ENCODE results near the gene CCDC148. TPM values are rescaled to one million over a fixed set of nuclear protein-coding genes. Genes with fewer than 3 reads are reported as not detected.

The CCDC148 gene
- total RNA-seq, 3 donors from 2014 or later (not counting 1 experiment from before 2014, with no cell fraction given) = not detected

- Mint-ChIP-seq H3K4me1 (no peaks in the 10 kb centered on the region), H3K4me3 (no peak overlapping the region), H3K27me3 (ENCODE audit: low read depth in 2 of 2) (no peaks in the 10 kb centered on the region), H3K36me3 (no peaks in the 10 kb centered on the region), H3K9me3 (peaks cover 2 to 3% of the 10 kb centered on the region in 2 donors), H3K27ac (no peak overlapping the region)
- H3K4me3 ChIP-seq (ENCODE audit: low read length) = no peak overlapping the region
- intact Hi-C loops (cut with micrococcal nuclease) = no loop called here
- TF ChIP-seq, protein P1, sequence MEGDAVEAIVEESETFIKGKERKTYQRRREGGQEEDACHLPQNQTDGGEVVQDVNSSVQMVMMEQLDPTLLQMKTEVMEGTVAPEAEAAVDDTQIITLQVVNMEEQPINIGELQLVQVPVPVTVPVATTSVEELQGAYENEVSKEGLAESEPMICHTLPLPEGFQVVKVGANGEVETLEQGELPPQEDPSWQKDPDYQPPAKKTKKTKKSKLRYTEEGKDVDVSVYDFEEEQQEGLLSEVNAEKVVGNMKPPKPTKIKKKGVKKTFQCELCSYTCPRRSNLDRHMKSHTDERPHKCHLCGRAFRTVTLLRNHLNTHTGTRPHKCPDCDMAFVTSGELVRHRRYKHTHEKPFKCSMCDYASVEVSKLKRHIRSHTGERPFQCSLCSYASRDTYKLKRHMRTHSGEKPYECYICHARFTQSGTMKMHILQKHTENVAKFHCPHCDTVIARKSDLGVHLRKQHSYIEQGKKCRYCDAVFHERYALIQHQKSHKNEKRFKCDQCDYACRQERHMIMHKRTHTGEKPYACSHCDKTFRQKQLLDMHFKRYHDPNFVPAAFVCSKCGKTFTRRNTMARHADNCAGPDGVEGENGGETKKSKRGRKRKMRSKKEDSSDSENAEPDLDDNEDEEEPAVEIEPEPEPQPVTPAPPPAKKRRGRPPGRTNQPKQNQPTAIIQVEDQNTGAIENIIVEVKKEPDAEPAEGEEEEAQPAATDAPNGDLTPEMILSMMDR (IDR thresholded peaks at IDR 0.05) = no peak
- no peak for ATAC-seq
- no peaks in the 10 kb centered on the region for H3K4me1 ChIP-seq (ENCODE audit: control insufficient read depth, insufficient read depth, low read length)
- no peaks in the 10 kb centered on the region for H3K27me3 ChIP-seq (ENCODE audit: control insufficient read depth, insufficient read depth, low read length)
- WGBS (ENCODE audit: insufficient coverage) = 98% methylated on average over 2 of the region's 2 CpGs
- DNase-seq = no peak
- no peak overlapping the region for H3K27ac ChIP-seq (ENCODE audit: low read length)
- no peaks in the 10 kb centered on the region for H3K36me3 ChIP-seq (ENCODE audit: control insufficient read depth, insufficient read depth, low read length)
- H3K9me3 ChIP-seq (ENCODE audit: control insufficient read depth, insufficient read depth, low read length) = peaks cover 3% of the 10 kb centered on the region
Observed at GRCh38 chr2:158305501-158305900, 151.1 kb downstream of the CCDC148 start.

DNA sequence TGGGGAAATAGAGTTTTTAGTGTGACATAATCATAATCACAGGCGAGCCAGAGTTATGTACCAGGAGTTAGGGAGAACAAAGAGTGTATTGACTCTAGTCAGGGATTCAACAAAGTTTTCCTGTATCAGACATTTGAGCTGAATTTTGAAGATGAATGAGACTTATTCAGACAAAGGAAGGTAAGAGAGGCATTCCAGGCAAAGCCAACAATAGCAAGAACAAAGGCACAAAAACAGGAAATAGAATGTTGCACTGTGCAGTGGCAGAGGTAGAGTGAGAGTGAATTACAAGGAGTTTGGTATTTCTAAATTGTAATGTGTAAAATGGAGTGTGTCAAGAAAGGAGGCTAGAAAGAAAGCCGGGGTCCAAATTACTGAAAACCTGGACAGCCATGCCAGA lies 156.2 kb downstream of the CCDC148 start:
- Histone ChIP-seq H3K36me3 (ENCODE audit: control insufficient read depth, insufficient read depth, low read length) (no peaks in the 10 kb centered on the region), H3K27me3 (ENCODE audit: control insufficient read depth, insufficient read depth, low read length) (no peaks in the 10 kb centered on the region), H3K4me3 (ENCODE audit: low read length) (no peak overlapping the region), H3K27ac (ENCODE audit: low read length) (no peak overlapping the region), H3K9me3 (ENCODE audit: control insufficient read depth, insufficient read depth, low read length) (peaks cover 2% of the 10 kb centered on the region), H3K4me1 (ENCODE audit: control insufficient read depth, insufficient read depth, low read length) (no peaks in the 10 kb centered on the region)
- intact Hi-C loops (cut with micrococcal nuclease) = no loop called here
- H3K27me3 Mint-ChIP-seq (ENCODE audit: low read depth in 2 of 2) = no peaks in the 10 kb centered on the region
- no peaks in the 10 kb centered on the region for H3K36me3 Mint-ChIP-seq
- H3K4me3 Mint-ChIP-seq = no peak overlapping the region
- no peaks in the 10 kb centered on the region for H3K4me1 Mint-ChIP-seq
- H3K9me3 Mint-ChIP-seq = no peaks in the 10 kb centered on the region
- H3K27ac Mint-ChIP-seq = no peak overlapping the region
- ATAC-seq (no peak), DNase-seq (no peak)
- TF ChIP-seq, protein P1 (IDR thresholded peaks at IDR 0.05) = no peak
- WGBS (ENCODE audit: insufficient coverage) = 82% methylated on average over 2 of the region's 2 CpGs

DNA sequence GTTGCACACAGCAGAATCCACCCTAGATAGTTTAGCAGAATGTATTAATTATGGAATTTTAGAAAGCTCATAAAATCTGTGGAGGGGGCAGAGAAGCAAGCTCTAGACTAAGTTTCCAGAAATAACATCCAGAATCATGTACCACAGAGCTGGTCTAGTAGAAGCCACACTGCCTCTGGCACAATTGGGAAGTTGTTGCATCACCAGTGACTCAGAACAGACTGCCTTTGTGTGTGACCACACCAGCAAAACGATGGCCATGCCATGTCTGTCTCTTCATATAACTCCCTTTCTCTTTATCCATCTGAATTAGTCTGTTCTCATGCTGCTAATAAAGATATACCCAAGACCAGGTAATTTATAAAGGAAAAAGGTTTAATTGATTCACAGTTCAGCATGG lies 158.9 kb downstream of the CCDC148 start:
- no peaks in the 10 kb centered on the region for H3K36me3 Mint-ChIP-seq
- Histone ChIP-seq H3K36me3 (ENCODE audit: control insufficient read depth, insufficient read depth, low read length) (no peaks in the 10 kb centered on the region), H3K27ac (ENCODE audit: low read length) (no peak overlapping the region), H3K4me1 (ENCODE audit: control insufficient read depth, insufficient read depth, low read length) (no peaks in the 10 kb centered on the region), H3K9me3 (ENCODE audit: control insufficient read depth, insufficient read depth, low read length) (no peaks in the 10 kb centered on the region), H3K27me3 (ENCODE audit: control insufficient read depth, insufficient read depth, low read length) (no peaks in the 10 kb centered on the region), H3K4me3 (ENCODE audit: low read length) (no peak overlapping the region)
- intact Hi-C loops (cut with micrococcal nuclease) = no loop called here
- no peaks in the 10 kb centered on the region for H3K9me3 Mint-ChIP-seq
- DNase-seq = no peak
- H3K27me3 Mint-ChIP-seq (ENCODE audit: low read depth in 2 of 2) = no peaks in the 10 kb centered on the region
- H3K4me3 Mint-ChIP-seq = no peak overlapping the region
- no peak for ATAC-seq
- no peaks in the 10 kb centered on the region for H3K4me1 Mint-ChIP-seq
- TF ChIP-seq, protein P1 (IDR thresholded peaks at IDR 0.05) = no peak
- no peak overlapping the region for H3K27ac Mint-ChIP-seq
- 89% methylated on average over 1 of the region's 1 CpG for WGBS (ENCODE audit: insufficient coverage)

DNA sequence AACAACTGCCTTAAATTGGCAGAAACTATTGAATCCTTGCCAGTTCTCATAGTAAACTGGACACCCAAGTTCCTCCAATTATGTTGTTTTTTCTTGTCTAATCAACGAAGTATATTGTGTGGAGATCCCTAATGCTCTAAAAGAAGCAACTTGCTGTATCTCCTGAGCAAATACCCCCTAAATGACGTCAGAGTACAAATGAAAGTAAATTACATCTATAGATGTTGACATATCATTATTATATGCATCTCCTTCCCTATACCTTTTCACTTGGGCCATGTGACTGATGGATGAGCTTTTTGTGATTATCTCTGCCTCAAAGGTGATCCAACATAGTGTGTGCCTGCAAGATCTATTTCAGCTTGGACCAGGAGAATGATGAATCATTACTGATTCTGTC lies 159.4 kb downstream of the CCDC148 start:
- Histone ChIP-seq H3K4me1 (ENCODE audit: control insufficient read depth, insufficient read depth, low read length) (no peaks in the 10 kb centered on the region), H3K27me3 (ENCODE audit: control insufficient read depth, insufficient read depth, low read length) (no peaks in the 10 kb centered on the region), H3K27ac (ENCODE audit: low read length) (no peak overlapping the region), H3K36me3 (ENCODE audit: control insufficient read depth, insufficient read depth, low read length) (no peaks in the 10 kb centered on the region), H3K4me3 (ENCODE audit: low read length) (no peak overlapping the region), H3K9me3 (ENCODE audit: control insufficient read depth, insufficient read depth, low read length) (no peaks in the 10 kb centered on the region)
- Mint-ChIP-seq H3K36me3 (no peaks in the 10 kb centered on the region), H3K4me1 (no peaks in the 10 kb centered on the region), H3K27me3 (ENCODE audit: low read depth in 2 of 2) (no peaks in the 10 kb centered on the region), H3K9me3 (no peaks in the 10 kb centered on the region), H3K4me3 (no peak overlapping the region), H3K27ac (no peak overlapping the region)
- no CpG with 5 or more reads among the region's 2 CpGs for WGBS (ENCODE audit: insufficient coverage)
- intact Hi-C loops (cut with micrococcal nuclease) = no loop called here
- no peak for DNase-seq
- ATAC-seq = no peak
- TF ChIP-seq, protein P1 (IDR thresholded peaks at IDR 0.05) = no peak
